CD4-positive, alpha-beta T cell (primary cell): ENCODE results near the gene LIN37. TPM values are rescaled to one million over a fixed set of nuclear protein-coding genes. Genes with fewer than 3 reads are reported as not detected.

Experiments used
- ATAC-seq: fragments of 200-7000 bp; cut with Tn5 transposase; one replicate; pipeline ENCODE4 v1.10.0; 2022; ENCODE audit warnings: mild to moderate bottlenecking; ENCODE audit not compliant: poor library complexity
- CTCF ChIA-PET: fragments of 350-600 bp; sonication (Branson Sonifier 250); formaldehyde crosslinking; loops from one replicate; lab custom pipeline; 2021; ENCODE audit warnings: antibody characterized with exemption, inconsistent platforms; lab: Charles Lee
- POLR2A ChIA-PET: fragments of 350-600 bp; sonication (Branson Sonifier 250); formaldehyde crosslinking; loops from one replicate; lab custom pipeline; 2021; ENCODE audit warnings: antibody characterized with exemption, inconsistent platforms; lab: Charles Lee
- DNase-seq, 14 experiments: peaks; one replicate each; pipeline ENCODE4 v3.0.0-alpha.2; 2013 to 2020; ENCODE audit warnings: mixed read lengths in 2 of 14
- H3K27ac ChIP-seq, 2 donors: one replicate each; pipeline versions ENCODE4 v1.5.1 to v1.7.0; 2013; ENCODE audit warnings: low read length in 2 of 2, low read depth in 1 of 2, mild to moderate bottlenecking in 1 of 2
- H3K27me3 ChIP-seq, 2 experiments: 1 replicate in 1 of 2; 2 replicates in 1 of 2; pipeline versions ENCODE4 v1.6.1 to v1.7.0; 2013; ENCODE audit warnings: low read length in 2 of 2, control low read depth in 1 of 2, mild to moderate bottlenecking in 1 of 2, moderate library complexity in 1 of 2; ENCODE audit not compliant: insufficient read depth in 2 of 2, control insufficient read depth in 1 of 2
- H3K36me3 ChIP-seq: one replicate; pipeline ENCODE4 v1.6.1; 2013; ENCODE audit warnings: low read length, control low read depth; ENCODE audit not compliant: insufficient read depth
- H3K4me1 ChIP-seq: one replicate; pipeline ENCODE4 v1.6.1; 2013; ENCODE audit warnings: low read length, control low read depth; ENCODE audit not compliant: insufficient read depth
- H3K4me3 ChIP-seq: one replicate; pipeline ENCODE4 v1.5.1; 2013; ENCODE audit warnings: mild to moderate bottlenecking, low read length, moderate library complexity
- H3K9me3 ChIP-seq, 2 experiments: 1 replicate in 1 of 2; 2 replicates in 1 of 2; pipeline versions ENCODE4 v1.6.1 to v1.7.0; 2013; ENCODE audit warnings: low read length in 2 of 2, mild to moderate bottlenecking in 2 of 2, control low read depth in 1 of 2, moderate library complexity in 1 of 2; ENCODE audit not compliant: control insufficient read depth in 1 of 2, insufficient read depth in 1 of 2
- H3K27ac Mint-ChIP-seq: one replicate; pipeline ENCODE4 v1.8.0; 2020; ENCODE audit warnings: mixed read lengths
- H3K27me3 Mint-ChIP-seq: one replicate; pipeline ENCODE4 v1.8.0; 2021; ENCODE audit warnings: mixed read lengths
- H3K36me3 Mint-ChIP-seq: one replicate; pipeline ENCODE4 v1.8.0; 2021; ENCODE audit warnings: low read depth, mixed read lengths
- H3K4me1 Mint-ChIP-seq: one replicate; pipeline ENCODE4 v1.8.0; 2021; ENCODE audit warnings: low read depth, mixed read lengths
- H3K4me3 Mint-ChIP-seq: one replicate; pipeline ENCODE4 v1.8.0; 2020; ENCODE audit warnings: mild to moderate bottlenecking, mixed read lengths
- H3K9me3 Mint-ChIP-seq: one replicate; pipeline ENCODE4 v1.8.0; 2020; ENCODE audit warnings: mixed read lengths
- intact Hi-C, 2 experiments: fragments of 100-400 bp; cut with DNase I in 1 of 2; cut with micrococcal nuclease in 1 of 2; formaldehyde crosslinking; loops; one replicate each; pipeline versions ENCODE4 v1.15.1 to v1.9.0; 2023 to 2025; cut with DNase I, micrococcal nuclease
- total RNA-seq, 174 experiments: library from RNA in 2 of 174; stranded (reverse) in 2 of 174; gene quantifications; one replicate each; pipeline ENCODE4 v1.2.3 and lab custom pipeline; 2021 to 2026
- TF ChIP-seq, protein P1 (sequence below): fragments of 200-600 bp; IDR thresholded peaks from one replicate; pipeline ENCODE4 v1.8.0; 2022; ENCODE audit warnings: antibody characterized with exemption, mild to moderate bottlenecking

The LIN37 gene
- total RNA-seq, 2 experiments from 2014 or later = 4.8 to 6.0 TPM

DNA sequence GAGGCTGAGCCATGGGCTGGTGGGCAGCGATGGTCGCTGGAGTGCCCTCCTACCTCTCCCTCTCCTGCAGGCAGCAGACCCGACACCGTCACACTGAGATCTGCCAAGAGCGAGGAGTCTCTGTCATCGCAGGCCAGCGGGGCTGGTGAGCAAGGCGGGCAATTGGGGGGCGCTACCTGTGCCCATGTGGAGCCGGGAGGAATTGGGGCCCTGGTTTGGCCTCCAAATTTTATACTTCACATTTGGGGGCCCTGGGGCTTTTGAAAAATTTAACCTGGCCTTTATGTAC is 36.9 kb downstream of the LIN37 start:
- intact Hi-C loops = no loop called here
- DNase-seq = no peak
- Histone ChIP-seq H3K4me1 (no peaks in the 10 kb centered on the region), H3K36me3 (peaks cover 9% of the 10 kb centered on the region), H3K4me3 (no peak overlapping the region), H3K27ac (no peak overlapping the region), H3K27me3 (no peaks in the 10 kb centered on the region), H3K9me3 (no peaks in the 10 kb centered on the region)
- ChIA-PET POLR2A (no interaction called here), CTCF (no interaction called here)
- Mint-ChIP-seq H3K4me1 (no peaks in the 10 kb centered on the region), H3K9me3 (no peaks in the 10 kb centered on the region), H3K4me3 (no peak overlapping the region), H3K27ac (no peak overlapping the region), H3K36me3 (peaks cover 13% of the 10 kb centered on the region), H3K27me3 (no peaks in the 10 kb centered on the region)
- TF ChIP-seq, protein P1, sequence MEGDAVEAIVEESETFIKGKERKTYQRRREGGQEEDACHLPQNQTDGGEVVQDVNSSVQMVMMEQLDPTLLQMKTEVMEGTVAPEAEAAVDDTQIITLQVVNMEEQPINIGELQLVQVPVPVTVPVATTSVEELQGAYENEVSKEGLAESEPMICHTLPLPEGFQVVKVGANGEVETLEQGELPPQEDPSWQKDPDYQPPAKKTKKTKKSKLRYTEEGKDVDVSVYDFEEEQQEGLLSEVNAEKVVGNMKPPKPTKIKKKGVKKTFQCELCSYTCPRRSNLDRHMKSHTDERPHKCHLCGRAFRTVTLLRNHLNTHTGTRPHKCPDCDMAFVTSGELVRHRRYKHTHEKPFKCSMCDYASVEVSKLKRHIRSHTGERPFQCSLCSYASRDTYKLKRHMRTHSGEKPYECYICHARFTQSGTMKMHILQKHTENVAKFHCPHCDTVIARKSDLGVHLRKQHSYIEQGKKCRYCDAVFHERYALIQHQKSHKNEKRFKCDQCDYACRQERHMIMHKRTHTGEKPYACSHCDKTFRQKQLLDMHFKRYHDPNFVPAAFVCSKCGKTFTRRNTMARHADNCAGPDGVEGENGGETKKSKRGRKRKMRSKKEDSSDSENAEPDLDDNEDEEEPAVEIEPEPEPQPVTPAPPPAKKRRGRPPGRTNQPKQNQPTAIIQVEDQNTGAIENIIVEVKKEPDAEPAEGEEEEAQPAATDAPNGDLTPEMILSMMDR = no peak
- ATAC-seq = no peak

DNA sequence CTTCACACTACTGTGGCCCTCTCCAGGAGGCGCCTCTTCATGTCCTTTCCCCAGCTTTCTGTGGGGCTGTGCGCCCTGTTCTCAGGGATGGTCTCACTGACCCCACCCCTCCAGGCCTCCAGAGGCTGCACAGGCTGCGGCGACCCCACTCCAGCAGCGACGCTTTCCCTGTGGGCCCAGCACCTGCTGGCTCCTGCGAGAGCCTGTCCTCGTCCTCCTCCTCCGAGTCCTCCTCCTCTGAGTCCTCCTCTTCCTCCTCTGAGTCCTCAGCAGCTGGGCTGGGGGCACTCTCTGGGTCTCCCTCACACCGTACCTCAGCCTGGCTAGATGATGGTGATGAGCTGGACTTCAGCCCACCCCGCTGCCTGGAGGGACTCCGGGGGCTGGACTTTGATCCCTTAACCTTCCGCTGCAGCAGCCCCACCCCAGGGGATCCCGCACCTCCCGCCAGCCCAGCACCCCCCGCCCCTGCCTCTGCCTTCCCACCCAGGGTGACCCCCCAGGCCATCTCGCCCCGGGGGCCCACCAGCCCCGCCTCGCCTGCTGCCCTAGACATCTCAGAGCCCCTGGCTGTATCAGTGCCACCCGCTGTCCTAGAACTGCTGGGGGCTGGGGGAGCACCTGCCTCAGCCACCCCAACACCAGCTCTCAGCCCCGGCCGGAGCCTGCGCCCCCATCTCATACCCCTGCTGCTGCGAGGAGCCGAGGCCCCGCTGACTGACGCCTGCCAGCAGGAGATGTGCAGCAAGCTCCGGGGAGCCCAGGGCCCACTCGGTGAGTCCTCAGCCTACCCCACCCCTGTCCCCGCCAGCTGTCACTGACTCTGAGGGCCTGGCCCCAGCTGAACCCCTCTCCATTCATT is 38.2 kb downstream of the LIN37 start:
- TF ChIP-seq, protein P1 = no peak
- Mint-ChIP-seq H3K36me3 (peaks cover 8% of the 10 kb centered on the region), H3K27ac (no peak overlapping the region), H3K4me3 (no peak overlapping the region), H3K27me3 (no peaks in the 10 kb centered on the region), H3K4me1 (no peaks in the 10 kb centered on the region), H3K9me3 (no peaks in the 10 kb centered on the region)
- POLR2A ChIA-PET = no interaction called here
- Histone ChIP-seq H3K27ac (no peak overlapping the region), H3K9me3 (no peaks in the 10 kb centered on the region), H3K27me3 (no peaks in the 10 kb centered on the region), H3K4me1 (no peaks in the 10 kb centered on the region), H3K36me3 (peaks cover 7% of the 10 kb centered on the region), H3K4me3 (no peak overlapping the region)
- intact Hi-C loops = no loop called here
- ATAC-seq = no peak
- DNase-seq = no peak
- CTCF ChIA-PET = no interaction called here

DNA sequence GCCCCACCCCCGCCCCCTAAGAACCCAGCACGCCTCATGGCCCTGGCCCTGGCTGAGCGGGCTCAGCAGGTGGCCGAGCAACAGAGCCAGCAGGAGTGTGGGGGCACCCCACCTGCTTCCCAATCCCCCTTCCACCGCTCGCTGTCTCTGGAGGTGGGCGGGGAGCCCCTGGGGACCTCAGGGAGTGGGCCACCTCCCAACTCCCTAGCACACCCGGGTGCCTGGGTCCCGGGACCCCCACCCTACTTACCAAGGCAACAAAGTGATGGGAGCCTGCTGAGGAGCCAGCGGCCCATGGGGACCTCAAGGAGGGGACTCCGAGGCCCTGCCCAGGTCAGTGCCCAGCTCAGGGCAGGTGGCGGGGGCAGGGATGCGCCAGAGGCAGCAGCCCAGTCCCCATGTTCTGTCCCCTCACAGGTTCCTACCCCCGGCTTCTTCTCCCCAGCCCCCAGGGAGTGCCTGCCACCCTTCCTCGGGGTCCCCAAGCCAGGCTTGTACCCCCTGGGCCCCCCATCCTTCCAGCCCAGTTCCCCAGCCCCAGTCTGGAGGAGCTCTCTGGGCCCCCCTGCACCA is 38.9 kb downstream of the LIN37 start:
- POLR2A ChIA-PET = no interaction called here
- no peaks in the 10 kb centered on the region for H3K4me1 Mint-ChIP-seq
- no peak overlapping the region for H3K4me3 Mint-ChIP-seq
- H3K27me3 ChIP-seq = no peaks in the 10 kb centered on the region
- DNase-seq = no peak
- H3K36me3 Mint-ChIP-seq = peaks cover 7% of the 10 kb centered on the region
- H3K9me3 Mint-ChIP-seq = no peaks in the 10 kb centered on the region
- H3K27me3 Mint-ChIP-seq = no peaks in the 10 kb centered on the region
- no peak overlapping the region for H3K27ac Mint-ChIP-seq
- H3K4me1 ChIP-seq = no peaks in the 10 kb centered on the region
- no peak for ATAC-seq
- CTCF ChIA-PET = no interaction called here
- H3K4me3 ChIP-seq = no peak overlapping the region
- no peaks in the 10 kb centered on the region for H3K9me3 ChIP-seq
- H3K36me3 ChIP-seq = peaks cover 6% of the 10 kb centered on the region
- intact Hi-C loops = no loop called here
- TF ChIP-seq, protein P1 = no peak
- no peak overlapping the region for H3K27ac ChIP-seq
